Measurements from ENCODE around the gene KIF26B.

The KIF26B gene

DNA sequence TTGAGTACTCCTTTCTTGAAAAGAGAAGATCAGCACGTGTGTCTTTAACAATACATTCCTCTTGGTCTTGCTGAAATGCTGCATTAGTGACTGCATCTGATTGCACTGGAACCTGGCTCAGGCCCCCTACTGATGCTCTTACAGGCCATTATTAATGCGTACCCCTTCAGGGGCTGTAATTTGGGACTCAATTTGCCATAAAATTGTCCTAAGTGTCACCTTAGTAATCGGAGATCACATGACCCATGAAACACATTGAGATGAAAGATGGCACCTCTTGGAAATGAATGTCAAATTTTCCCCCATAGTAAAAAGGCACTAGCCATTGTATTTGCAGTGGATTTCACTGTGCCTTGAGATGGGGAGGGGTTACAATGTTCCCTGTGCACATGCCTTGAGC, 563.3 kb downstream of the KIF26B start:
- no peak for TF ChIP-seq SNAI2 (CRISPR knock-in tag; IDR thresholded peaks at IDR 0.05)
- TF ChIP-seq POU6F1 (CRISPR knock-in tag; IDR thresholded peaks at IDR 0.05; ENCODE audit: borderline replicate concordance, low read depth), result no peak
- no peak for TF ChIP-seq ZFP3 (CRISPR knock-in tag; IDR thresholded peaks at IDR 0.05)
- TF ChIP-seq ZNF565 (CRISPR knock-in tag; conservative IDR thresholded peaks at IDR 0.05; ENCODE audit: low read depth), result no peak
- TF ChIP-seq GLIS3 (CRISPR knock-in tag; IDR thresholded peaks at IDR 0.05), result no peak
- no peak for TF ChIP-seq ISL1 (CRISPR knock-in tag; IDR thresholded peaks at IDR 0.05)
- no peak for TF ChIP-seq TSHZ2 (CRISPR knock-in tag; IDR thresholded peaks at IDR 0.05)
- TF ChIP-seq ESRRG (CRISPR knock-in tag; IDR thresholded peaks at IDR 0.05), result no peak
- TF ChIP-seq ZFP30 (CRISPR knock-in tag; IDR thresholded peaks at IDR 0.05), result no peak
- no peak for TF ChIP-seq OSR1 (CRISPR knock-in tag; IDR thresholded peaks at IDR 0.05)
- TF ChIP-seq CSDC2 (CRISPR knock-in tag; IDR thresholded peaks at IDR 0.05), result no peak
- no peak for TF ChIP-seq PATZ1 (CRISPR knock-in tag; IDR thresholded peaks at IDR 0.05; ENCODE audit: borderline replicate concordance)
- no peak for TF ChIP-seq CSRNP3 (CRISPR knock-in tag; IDR thresholded peaks at IDR 0.05)
- TF ChIP-seq RARB (CRISPR knock-in tag; IDR thresholded peaks at IDR 0.05), result no peak
- no peak for TF ChIP-seq ARNTL (CRISPR knock-in tag; IDR thresholded peaks at IDR 0.05; ENCODE audit: borderline replicate concordance, low read depth)
- no peak for TF ChIP-seq ZNF70 (CRISPR knock-in tag; IDR thresholded peaks at IDR 0.05)
- ATAC-seq, result no peak

GRCh38 chr1:245718951-245719350, 564.2 kb downstream of the KIF26B start:
- no peak for ATAC-seq
- no peak for TF ChIP-seq TOX (CRISPR knock-in tag; IDR thresholded peaks at IDR 0.05; ENCODE audit: borderline replicate concordance)
- no peak for TF ChIP-seq ZFP3 (CRISPR knock-in tag; IDR thresholded peaks at IDR 0.05)
- TF ChIP-seq ZC3H10 (CRISPR knock-in tag; IDR thresholded peaks at IDR 0.05), result no peak
- TF ChIP-seq TCF4 (CRISPR knock-in tag; IDR thresholded peaks at IDR 0.05; ENCODE audit: borderline replicate concordance), result no peak
- no peak for TF ChIP-seq CREB5 (CRISPR knock-in tag; IDR thresholded peaks at IDR 0.05; ENCODE audit: low read depth)
- TF ChIP-seq ARNTL (CRISPR knock-in tag; IDR thresholded peaks at IDR 0.05; ENCODE audit: borderline replicate concordance, low read depth), result no peak
- TF ChIP-seq OSR1 (CRISPR knock-in tag; IDR thresholded peaks at IDR 0.05), result no peak
- TF ChIP-seq TSHZ2 (CRISPR knock-in tag; IDR thresholded peaks at IDR 0.05), result no peak
- TF ChIP-seq ZNF565 (CRISPR knock-in tag; conservative IDR thresholded peaks at IDR 0.05; ENCODE audit: low read depth), result no peak
- no peak for TF ChIP-seq BACH2 (CRISPR knock-in tag; IDR thresholded peaks at IDR 0.05; ENCODE audit: borderline replicate concordance)
- TF ChIP-seq ISL1 (CRISPR knock-in tag; IDR thresholded peaks at IDR 0.05), result no peak
- no peak for TF ChIP-seq RARB (CRISPR knock-in tag; IDR thresholded peaks at IDR 0.05)

All from SK-N-SH treated with all-trans-retinoic acid at 6 μM for 48 hours (cell line).